ENCODE measurements around the gene ITCH.

ITCH gene

GRCh38 chr20:34535301-34535840, 172.3 kb downstream of the ITCH start:
- WGBS (ENCODE audit: insufficient coverage, insufficient read length) = no CpG with 5 or more reads among the region's 15 CpGs
- no peak overlapping the region for H3K27ac ChIP-seq (ENCODE audit: low read length)
- no peaks in the 10 kb centered on the region for H3K9me3 ChIP-seq (ENCODE audit: control insufficient read depth, insufficient read depth, low read length)
- H3K36me3 ChIP-seq (ENCODE audit: control insufficient read depth, insufficient read depth, low read length) = peaks cover 24% of the 10 kb centered on the region; the same call in 1 of the 2 replicates
- no peaks in the 10 kb centered on the region for H3K27me3 ChIP-seq (ENCODE audit: control insufficient read depth, insufficient read depth, low read length)
- no peaks in the 10 kb centered on the region for H3K4me1 ChIP-seq (ENCODE audit: control insufficient read depth, insufficient read depth, low read length)
- no peak overlapping the region for H3K4me3 ChIP-seq (ENCODE audit: low read length)
- no peak for DNase-seq (ENCODE audit: low read depth, low spot score)

- Histone ChIP-seq H3K27me3 (ENCODE audit: control insufficient read depth, insufficient read depth, low read length) (no peaks in the 10 kb centered on the region), H3K27ac (ENCODE audit: low read length) (no peak overlapping the region), H3K36me3 (ENCODE audit: control insufficient read depth, insufficient read depth, low read length) (peaks cover 25% of the 10 kb centered on the region), H3K4me3 (ENCODE audit: low read length) (no peak overlapping the region), H3K9me3 (ENCODE audit: control insufficient read depth, insufficient read depth, low read length) (no peaks in the 10 kb centered on the region), H3K4me1 (ENCODE audit: control insufficient read depth, insufficient read depth, low read length) (no peaks in the 10 kb centered on the region)
- DNase-seq (ENCODE audit: low read depth, low spot score) = no peak
- WGBS (ENCODE audit: insufficient coverage, insufficient read length) = no CpG with 5 or more reads among the region's 2 CpGs
Observed at GRCh38 chr20:34535857-34536256, 172.8 kb downstream of the ITCH start.

GRCh38 chr20:34536798-34537394, 173.8 kb downstream of the ITCH start:
- Histone ChIP-seq H3K27me3 (ENCODE audit: control insufficient read depth, insufficient read depth, low read length) (no peaks in the 10 kb centered on the region), H3K27ac (ENCODE audit: low read length) (no peak overlapping the region), H3K4me1 (ENCODE audit: control insufficient read depth, insufficient read depth, low read length) (no peaks in the 10 kb centered on the region), H3K36me3 (ENCODE audit: control insufficient read depth, insufficient read depth, low read length) (peaks cover 29% of the 10 kb centered on the region), H3K4me3 (ENCODE audit: low read length) (no peak overlapping the region), H3K9me3 (ENCODE audit: control insufficient read depth, insufficient read depth, low read length) (no peaks in the 10 kb centered on the region)
- no peak for DNase-seq (ENCODE audit: low read depth, low spot score)
- no CpG with 5 or more reads among the region's 10 CpGs for WGBS (ENCODE audit: insufficient coverage, insufficient read length)

- H3K4me1 ChIP-seq (ENCODE audit: control insufficient read depth, insufficient read depth, low read length) = no peaks in the 10 kb centered on the region
- peaks cover 29% of the 10 kb centered on the region for H3K36me3 ChIP-seq (ENCODE audit: control insufficient read depth, insufficient read depth, low read length)
- no peak for DNase-seq (ENCODE audit: low read depth, low spot score)
- no peaks in the 10 kb centered on the region for H3K27me3 ChIP-seq (ENCODE audit: control insufficient read depth, insufficient read depth, low read length)
- H3K4me3 ChIP-seq (ENCODE audit: low read length) = no peak overlapping the region
- no peaks in the 10 kb centered on the region for H3K9me3 ChIP-seq (ENCODE audit: control insufficient read depth, insufficient read depth, low read length)
- no peak overlapping the region for H3K27ac ChIP-seq (ENCODE audit: low read length)
- no CpG with 5 or more reads among the region's 8 CpGs for WGBS (ENCODE audit: insufficient coverage, insufficient read length)
Observed at GRCh38 chr20:34537651-34538050, 174.6 kb downstream of the ITCH start.

- no CpG with 5 or more reads among the region's 5 CpGs for WGBS (ENCODE audit: insufficient coverage, insufficient read length)
- H3K9me3 ChIP-seq (ENCODE audit: control insufficient read depth, insufficient read depth, low read length) = no peaks in the 10 kb centered on the region
- no peak for DNase-seq (ENCODE audit: low read depth, low spot score)
- no peak overlapping the region for H3K27ac ChIP-seq (ENCODE audit: low read length)
- no peak overlapping the region for H3K4me3 ChIP-seq (ENCODE audit: low read length)
- H3K27me3 ChIP-seq (ENCODE audit: control insufficient read depth, insufficient read depth, low read length) = no peaks in the 10 kb centered on the region
- H3K36me3 ChIP-seq (ENCODE audit: control insufficient read depth, insufficient read depth, low read length) = peaks cover 26% of the 10 kb centered on the region
- no peaks in the 10 kb centered on the region for H3K4me1 ChIP-seq (ENCODE audit: control insufficient read depth, insufficient read depth, low read length)
Observed at GRCh38 chr20:34538671-34539123, 175.6 kb downstream of the ITCH start.

GRCh38 chr20:34539756-34540155, 176.7 kb downstream of the ITCH start:
- Histone ChIP-seq H3K27ac (ENCODE audit: low read length) (no peak overlapping the region), H3K4me3 (ENCODE audit: low read length) (no peak overlapping the region)
- no CpG with 5 or more reads among the region's 8 CpGs for WGBS (ENCODE audit: insufficient coverage, insufficient read length)

GRCh38 chr20:34540596-34541263, 177.7 kb downstream of the ITCH start:
- no CpG with 5 or more reads among the region's 15 CpGs for WGBS (ENCODE audit: insufficient coverage, insufficient read length)
- H3K4me3 ChIP-seq (ENCODE audit: low read length) = no peak overlapping the region
- peaks cover 14% of the 10 kb centered on the region for H3K36me3 ChIP-seq (ENCODE audit: control insufficient read depth, insufficient read depth, low read length)
- DNase-seq (ENCODE audit: low read depth, low spot score) = no peak
- no peaks in the 10 kb centered on the region for H3K9me3 ChIP-seq (ENCODE audit: control insufficient read depth, insufficient read depth, low read length)
- no peaks in the 10 kb centered on the region for H3K4me1 ChIP-seq (ENCODE audit: control insufficient read depth, insufficient read depth, low read length)
- H3K27me3 ChIP-seq (ENCODE audit: control insufficient read depth, insufficient read depth, low read length) = no peaks in the 10 kb centered on the region
- H3K27ac ChIP-seq (ENCODE audit: low read length) = no peak overlapping the region

More at GRCh38 chr20:34539756-34540155, 176.7 kb downstream of the ITCH start:
- Histone ChIP-seq H3K4me1 (ENCODE audit: control insufficient read depth, insufficient read depth, low read length) (no peaks in the 10 kb centered on the region), H3K9me3 (ENCODE audit: control insufficient read depth, insufficient read depth, low read length) (no peaks in the 10 kb centered on the region), H3K36me3 (ENCODE audit: control insufficient read depth, insufficient read depth, low read length) (peaks cover 21% of the 10 kb centered on the region), H3K27me3 (ENCODE audit: control insufficient read depth, insufficient read depth, low read length) (no peaks in the 10 kb centered on the region)
- DNase-seq (ENCODE audit: low read depth, low spot score) = no peak

- peaks cover 8% of the 10 kb centered on the region for H3K36me3 ChIP-seq (ENCODE audit: control insufficient read depth, insufficient read depth, low read length)
- H3K4me1 ChIP-seq (ENCODE audit: control insufficient read depth, insufficient read depth, low read length) = no peaks in the 10 kb centered on the region
- no CpG with 5 or more reads among the region's 13 CpGs for WGBS (ENCODE audit: insufficient coverage, insufficient read length)
- H3K9me3 ChIP-seq (ENCODE audit: control insufficient read depth, insufficient read depth, low read length) = no peaks in the 10 kb centered on the region
- H3K27ac ChIP-seq (ENCODE audit: low read length) = no peak overlapping the region
- no peaks in the 10 kb centered on the region for H3K27me3 ChIP-seq (ENCODE audit: control insufficient read depth, insufficient read depth, low read length)
- no peak overlapping the region for H3K4me3 ChIP-seq (ENCODE audit: low read length)
- DNase-seq (ENCODE audit: low read depth, low spot score) = no peak
Observed at GRCh38 chr20:34541264-34541901, 178.3 kb downstream of the ITCH start.

GRCh38 chr20:34541917-34542316, 178.8 kb downstream of the ITCH start:
- WGBS (ENCODE audit: insufficient coverage, insufficient read length) = no CpG with 5 or more reads among the region's 16 CpGs
- peaks cover 8% of the 10 kb centered on the region for H3K36me3 ChIP-seq (ENCODE audit: control insufficient read depth, insufficient read depth, low read length)
- no peaks in the 10 kb centered on the region for H3K27me3 ChIP-seq (ENCODE audit: control insufficient read depth, insufficient read depth, low read length)
- no peaks in the 10 kb centered on the region for H3K9me3 ChIP-seq (ENCODE audit: control insufficient read depth, insufficient read depth, low read length)
- H3K27ac ChIP-seq (ENCODE audit: low read length) = no peak overlapping the region
- no peak for DNase-seq (ENCODE audit: low read depth, low spot score)
- H3K4me1 ChIP-seq (ENCODE audit: control insufficient read depth, insufficient read depth, low read length) = no peaks in the 10 kb centered on the region
- no peak overlapping the region for H3K4me3 ChIP-seq (ENCODE audit: low read length)

GRCh38 chr20:34542439-34542838, 179.4 kb downstream of the ITCH start:
- no CpG with 5 or more reads among the region's 6 CpGs for WGBS (ENCODE audit: insufficient coverage, insufficient read length)
- H3K27me3 ChIP-seq (ENCODE audit: control insufficient read depth, insufficient read depth, low read length) = no peaks in the 10 kb centered on the region
- H3K9me3 ChIP-seq (ENCODE audit: control insufficient read depth, insufficient read depth, low read length) = no peaks in the 10 kb centered on the region
- peaks cover 8% of the 10 kb centered on the region for H3K36me3 ChIP-seq (ENCODE audit: control insufficient read depth, insufficient read depth, low read length)
- H3K27ac ChIP-seq (ENCODE audit: low read length) = no peak overlapping the region
- no peak overlapping the region for H3K4me3 ChIP-seq (ENCODE audit: low read length)
- DNase-seq (ENCODE audit: low read depth, low spot score) = no peak
- no peaks in the 10 kb centered on the region for H3K4me1 ChIP-seq (ENCODE audit: control insufficient read depth, insufficient read depth, low read length)

All from iPS DF 6.9 (cell line).